Measurements from ENCODE around the gene NET1. TPM values are rescaled to one million over a fixed set of nuclear protein-coding genes. Genes with fewer than 3 reads are reported as not detected.

NET1 gene
- total and polyA plus RNA-seq, 9 donors = 31.0 to 79.2 (median 51.0) TPM

DNA sequence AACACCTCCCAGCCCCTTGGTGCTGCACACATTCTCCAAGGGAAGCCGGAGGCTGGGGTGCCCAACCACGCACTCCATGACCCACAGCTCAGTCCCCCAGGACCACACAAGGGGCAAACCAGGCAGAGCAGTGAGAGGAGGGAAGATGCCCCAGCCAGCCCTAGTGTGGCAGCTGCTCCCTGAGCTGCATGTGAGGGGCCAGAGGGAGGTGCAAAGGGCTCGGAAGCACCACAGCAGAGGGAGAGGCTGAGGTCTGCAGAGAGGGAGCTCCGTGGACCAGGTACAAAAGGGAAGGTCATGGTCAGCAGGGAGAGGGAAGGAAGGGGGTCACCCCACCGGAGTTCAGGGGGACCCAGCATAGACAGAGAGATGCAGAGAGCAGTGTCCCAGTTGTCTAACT is 88.6 kb downstream of the NET1 start:
- H3K27me3 ChIP-seq = no peaks in the 10 kb centered on the region
- H3K36me3 ChIP-seq = no peaks in the 10 kb centered on the region
- H3K9me3 ChIP-seq = no peaks in the 10 kb centered on the region
- H3K4me1 ChIP-seq (ENCODE audit: insufficient read depth) = no peaks in the 10 kb centered on the region
- TF ChIP-seq, protein P1, sequence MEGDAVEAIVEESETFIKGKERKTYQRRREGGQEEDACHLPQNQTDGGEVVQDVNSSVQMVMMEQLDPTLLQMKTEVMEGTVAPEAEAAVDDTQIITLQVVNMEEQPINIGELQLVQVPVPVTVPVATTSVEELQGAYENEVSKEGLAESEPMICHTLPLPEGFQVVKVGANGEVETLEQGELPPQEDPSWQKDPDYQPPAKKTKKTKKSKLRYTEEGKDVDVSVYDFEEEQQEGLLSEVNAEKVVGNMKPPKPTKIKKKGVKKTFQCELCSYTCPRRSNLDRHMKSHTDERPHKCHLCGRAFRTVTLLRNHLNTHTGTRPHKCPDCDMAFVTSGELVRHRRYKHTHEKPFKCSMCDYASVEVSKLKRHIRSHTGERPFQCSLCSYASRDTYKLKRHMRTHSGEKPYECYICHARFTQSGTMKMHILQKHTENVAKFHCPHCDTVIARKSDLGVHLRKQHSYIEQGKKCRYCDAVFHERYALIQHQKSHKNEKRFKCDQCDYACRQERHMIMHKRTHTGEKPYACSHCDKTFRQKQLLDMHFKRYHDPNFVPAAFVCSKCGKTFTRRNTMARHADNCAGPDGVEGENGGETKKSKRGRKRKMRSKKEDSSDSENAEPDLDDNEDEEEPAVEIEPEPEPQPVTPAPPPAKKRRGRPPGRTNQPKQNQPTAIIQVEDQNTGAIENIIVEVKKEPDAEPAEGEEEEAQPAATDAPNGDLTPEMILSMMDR (IDR thresholded peaks at IDR 0.05) = no peak
- no peak for TF ChIP-seq POLR2A (IDR thresholded peaks at IDR 0.05)
- TF ChIP-seq EP300 (IDR thresholded peaks at IDR 0.05) = no peak
- H3K27ac ChIP-seq = no peak overlapping the region
- DNase-seq = no peak
- H3K4me3 ChIP-seq = no peak overlapping the region
- intact Hi-C loops (cut with DNase I) = no loop called here
- WGBS, 3 donors = 75 to 88% (median 87%) methylated on average over 5 of the region's 5 CpGs

DNA sequence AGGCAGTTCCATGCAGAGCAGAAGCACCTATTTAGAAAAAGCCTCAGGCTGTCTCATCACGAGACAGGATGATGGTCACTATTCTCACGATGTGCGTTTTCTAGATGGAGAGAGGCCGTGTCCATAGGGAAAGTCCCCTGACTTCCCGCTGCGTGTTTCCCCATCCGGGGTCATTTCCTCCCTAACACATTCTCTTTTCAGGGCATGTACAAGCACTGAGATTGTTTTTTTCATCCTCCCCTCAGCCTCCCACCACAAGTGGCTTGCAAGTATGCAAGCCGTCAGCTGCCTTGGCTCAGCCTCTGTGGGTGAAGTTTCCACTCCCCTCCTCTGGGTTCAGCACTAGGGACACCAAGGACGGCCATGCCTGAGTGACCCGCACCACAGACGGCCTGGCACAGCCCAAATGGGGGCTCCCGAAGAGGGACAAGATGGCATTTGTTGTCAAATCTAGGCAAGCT is 89.7 kb downstream of the NET1 start:
- Histone ChIP-seq H3K4me1 (ENCODE audit: insufficient read depth) (no peaks in the 10 kb centered on the region), H3K9me3 (no peaks in the 10 kb centered on the region), H3K36me3 (no peaks in the 10 kb centered on the region), H3K4me3 (no peak overlapping the region), H3K27me3 (no peaks in the 10 kb centered on the region), H3K27ac (no peak overlapping the region)
- peak in 1 of 5 donors; percentile 12 for DNase-seq
- WGBS, 3 donors = 20 to 38% (median 28%) methylated on average over 12 of the region's 12 CpGs
- intact Hi-C loops (cut with DNase I) = no loop called here
- TF ChIP-seq POLR2A (IDR thresholded peaks at IDR 0.05) = no peak
- TF ChIP-seq, protein P1 (IDR thresholded peaks at IDR 0.05) = no peak
- no peak for TF ChIP-seq EP300 (IDR thresholded peaks at IDR 0.05)

DNA sequence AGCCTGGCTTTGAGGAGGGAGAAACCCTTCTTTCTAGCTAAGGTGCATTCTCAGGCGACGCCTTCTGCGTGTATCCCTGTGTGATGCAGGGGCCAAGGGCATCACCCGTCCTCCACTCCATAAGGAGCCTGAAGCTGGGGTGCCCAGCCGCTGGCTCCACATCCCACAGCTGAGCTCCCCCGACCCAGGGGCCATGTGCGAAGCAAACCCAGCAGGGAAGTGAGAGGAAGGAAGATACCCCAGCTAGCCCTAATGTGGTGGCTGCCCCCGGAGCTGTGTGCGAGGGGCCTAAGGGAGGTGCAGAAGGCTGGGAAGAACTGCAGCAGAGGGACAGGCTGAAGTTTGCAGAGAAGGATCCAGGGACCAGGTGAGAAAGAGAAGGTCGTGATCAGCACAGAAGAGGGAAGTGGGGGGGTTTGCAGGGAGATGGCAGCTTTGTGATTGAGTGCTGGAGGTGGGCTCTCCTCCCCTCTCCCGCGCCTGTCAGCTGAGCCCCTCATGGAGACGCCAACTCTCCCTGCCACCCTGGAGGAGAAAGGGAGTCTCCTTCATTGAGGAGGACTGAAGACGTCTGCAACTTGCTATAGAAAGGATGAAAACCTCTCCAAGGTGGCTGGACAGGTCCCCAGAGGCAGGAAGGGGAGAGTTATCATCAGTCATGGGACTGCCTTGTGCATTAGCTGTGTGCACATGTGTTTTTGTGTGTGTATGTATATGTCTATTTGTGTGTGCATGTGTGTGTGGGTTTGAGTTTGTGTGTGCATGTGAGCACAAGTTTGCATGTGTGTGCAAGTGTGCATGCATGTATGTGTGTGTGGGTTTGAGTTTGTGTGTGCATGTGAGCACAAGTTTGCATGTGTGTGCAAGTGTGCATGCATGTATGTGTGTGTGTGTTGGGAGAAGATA is 90.5 kb downstream of the NET1 start:
- no peak overlapping the region for H3K27ac ChIP-seq

DNA sequence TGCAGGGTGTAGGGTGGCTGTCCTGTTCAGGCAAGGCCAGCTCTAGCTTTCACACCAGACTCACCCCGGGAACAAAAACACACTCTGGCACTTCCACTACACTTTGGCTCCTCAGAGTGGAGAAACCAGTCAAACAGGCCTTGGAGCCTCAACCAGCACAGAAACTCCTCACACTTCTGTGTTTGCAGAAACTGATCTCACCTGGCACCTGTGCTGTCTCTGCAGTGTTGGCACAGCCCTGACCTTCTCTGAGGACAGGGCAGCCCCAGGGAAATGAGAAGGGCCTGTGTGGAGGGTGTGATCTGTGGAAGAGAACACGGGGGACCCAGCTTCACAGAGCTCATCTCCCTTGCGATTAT is 91.1 kb downstream of the NET1 start:
- Histone ChIP-seq H3K4me3 (no peak overlapping the region), H3K36me3 (no peaks in the 10 kb centered on the region), H3K9me3 (no peaks in the 10 kb centered on the region), H3K27me3 (no peaks in the 10 kb centered on the region), H3K4me1 (ENCODE audit: insufficient read depth) (no peaks in the 10 kb centered on the region), H3K27ac (no peak overlapping the region)
- DNase-seq = no peak
- 77 to 87% (median 79%) methylated on average over 3 of the region's 3 CpGs for WGBS, 3 donors
- no peak for TF ChIP-seq EP300 (IDR thresholded peaks at IDR 0.05)
- TF ChIP-seq, protein P1 (IDR thresholded peaks at IDR 0.05) = no peak
- no peak for TF ChIP-seq POLR2A (IDR thresholded peaks at IDR 0.05)
- intact Hi-C loops (cut with DNase I) = no loop called here

More for the DNA sequence above, 90.5 kb downstream of the NET1 start:
- no peak for DNase-seq
- whole genome bisulfite sequencing, 3 donors = 81 to 91% (median 82%) methylated on average over 14 of the region's 14 CpGs
- no peaks in the 10 kb centered on the region for H3K36me3 ChIP-seq
- H3K4me1 ChIP-seq (ENCODE audit: insufficient read depth) = no peaks in the 10 kb centered on the region
- H3K9me3 ChIP-seq = no peaks in the 10 kb centered on the region
- intact Hi-C loops (cut with DNase I) = no loop called here
- H3K27me3 ChIP-seq = no peaks in the 10 kb centered on the region
- TF ChIP-seq EP300 (IDR thresholded peaks at IDR 0.05) = no peak
- TF ChIP-seq, protein P1 (IDR thresholded peaks at IDR 0.05) = no peak
- no peak for TF ChIP-seq POLR2A (IDR thresholded peaks at IDR 0.05)
- no peak overlapping the region for H3K4me3 ChIP-seq
